Stimulated activated naive B cell treated with anti-CD40 and anti-IgM and Interleukin-4, amounts not matched to agents 10 μg/mL and 1 μg/mL and 100 μg/mL, for 72 hours (primary cell): ENCODE measurements around the gene WIPI1.
A peak's percentile ranks its signal among the peaks of the same experiment; 100 is the strongest.

ENCODE experiments used
- ATAC-seq, 2 donors: fragments of 150-1000 bp; cut with Tn5 transposase; replicated peaks; 2 replicates each; pipeline ENCODE4 v1.10.0; 2021; ENCODE audit warnings: moderate library complexity in 1 of 2
- DNase-seq: peaks from one replicate; pipeline ENCODE4 v3.0.0; 2021
- H3K27ac Mint-ChIP-seq: one replicate; pipeline ENCODE4 v1.8.0; 2022; ENCODE audit warnings: mild to moderate bottlenecking, mixed read lengths
- H3K27me3 Mint-ChIP-seq, 2 donors: one replicate each; pipeline ENCODE4 v1.8.0; 2022; ENCODE audit warnings: mixed read lengths in 2 of 2
- H3K36me3 Mint-ChIP-seq, 2 donors: one replicate each; pipeline ENCODE4 v1.8.0; 2022; ENCODE audit warnings: mixed read lengths in 2 of 2, mild to moderate bottlenecking in 1 of 2
- H3K4me1 Mint-ChIP-seq, 2 donors: one replicate each; pipeline ENCODE4 v1.8.0; 2022; ENCODE audit warnings: mixed read lengths in 2 of 2, mild to moderate bottlenecking in 1 of 2
- H3K4me3 Mint-ChIP-seq, 2 donors: one replicate each; pipeline ENCODE4 v1.8.0; 2022; ENCODE audit warnings: mild to moderate bottlenecking in 2 of 2, mixed read lengths in 2 of 2, moderate library complexity in 1 of 2
- H3K9me3 Mint-ChIP-seq, 2 donors: one replicate each; pipeline ENCODE4 v1.8.0; 2022; ENCODE audit warnings: mixed read lengths in 2 of 2, mild to moderate bottlenecking in 1 of 2

The WIPI1 gene

DNA sequence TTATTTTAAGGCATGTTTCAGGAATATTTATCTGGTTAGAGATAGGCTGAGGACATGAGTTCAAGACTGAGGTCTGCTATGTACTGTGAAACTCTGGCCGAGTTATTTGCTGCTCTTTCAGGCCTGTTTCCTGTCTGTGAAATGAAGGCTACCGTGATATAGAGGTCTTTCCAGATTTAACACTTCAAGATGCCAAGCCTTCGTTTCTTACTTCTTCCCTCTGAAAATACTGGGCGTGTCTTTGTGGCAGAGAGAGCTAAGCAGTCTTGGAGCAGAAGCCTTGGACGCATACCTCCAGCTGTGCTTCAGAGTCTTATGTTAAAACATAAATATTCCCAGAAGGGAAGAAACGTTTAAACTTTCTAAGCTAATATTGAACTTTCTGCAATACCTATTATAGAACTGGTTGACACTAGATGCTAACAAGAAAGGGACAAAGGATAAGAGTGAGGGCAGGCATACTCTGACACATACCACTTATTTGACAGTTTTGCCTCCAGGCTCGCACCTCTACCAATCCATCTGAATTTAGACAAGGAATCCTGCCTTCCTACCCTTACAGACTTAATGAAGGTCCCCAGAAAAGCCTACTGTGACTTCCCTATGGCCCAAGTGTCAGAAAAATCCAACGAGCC lies 17.5 kb downstream of the WIPI1 start:
- ATAC-seq (no peak), DNase-seq (no peak)
- Mint-ChIP-seq H3K36me3 (peaks cover 3% of the 10 kb centered on the region in 2 donors), H3K9me3 (no peaks in the 10 kb centered on the region), H3K27ac (peak overlapping the region; percentile 31), H3K4me1 (peaks cover 37 to 58% of the 10 kb centered on the region in 2 donors), H3K27me3 (no peaks in the 10 kb centered on the region), H3K4me3 (no peak overlapping the region)

DNA sequence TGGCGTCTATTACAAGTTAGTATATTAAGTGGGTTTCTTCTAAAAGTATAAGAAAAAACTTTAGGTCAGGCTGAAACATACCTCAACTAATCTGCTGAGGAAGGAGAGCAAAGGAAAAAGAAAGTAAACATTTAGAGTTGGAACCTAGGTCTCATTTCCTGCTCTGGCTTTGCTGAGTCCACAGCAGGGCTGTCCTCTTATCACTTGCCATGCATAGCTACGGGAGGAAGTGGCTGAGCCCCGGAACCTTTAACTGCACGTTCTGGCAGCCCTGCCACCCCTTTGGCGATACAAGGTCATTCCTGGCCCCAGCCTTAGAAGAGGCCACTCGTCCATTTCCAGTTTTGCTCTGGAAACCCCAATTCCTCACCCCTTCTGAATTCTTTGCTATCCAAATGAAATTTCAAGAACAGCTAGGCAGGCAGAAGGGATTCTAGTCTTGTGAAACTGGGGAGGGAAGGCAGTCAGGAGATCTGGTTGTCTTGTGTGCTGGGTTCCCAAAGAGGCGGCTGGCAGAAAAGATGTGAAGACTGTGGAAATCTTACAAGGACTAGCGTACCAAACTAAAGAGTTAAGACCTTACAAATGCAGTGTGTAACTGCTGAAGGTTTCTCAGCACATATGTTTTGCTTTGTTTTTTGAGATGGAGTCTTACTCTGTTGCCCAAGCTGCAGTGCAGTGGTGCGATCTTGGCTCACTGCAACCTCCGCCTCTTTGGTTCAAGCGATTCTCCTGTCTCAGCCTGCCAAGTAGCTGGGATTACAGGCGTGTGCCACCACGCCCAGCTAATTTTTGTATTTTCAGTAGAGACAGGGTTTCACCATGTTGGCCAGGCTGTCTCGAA lies 19.1 kb downstream of the WIPI1 start:
- H3K4me3 Mint-ChIP-seq, result peak overlapping the region; percentile 44 to 77
- H3K36me3 Mint-ChIP-seq, result peaks cover 3 to 6% of the 10 kb centered on the region in 2 donors
- peak overlapping the region; percentile 80 for H3K27ac Mint-ChIP-seq
- no peak for DNase-seq
- H3K27me3 Mint-ChIP-seq, result no peaks in the 10 kb centered on the region
- ATAC-seq, result peak; percentile 62 to 68
- peaks cover 37 to 58% of the 10 kb centered on the region in 2 donors for H3K4me1 Mint-ChIP-seq
- H3K9me3 Mint-ChIP-seq, result no peaks in the 10 kb centered on the region

DNA sequence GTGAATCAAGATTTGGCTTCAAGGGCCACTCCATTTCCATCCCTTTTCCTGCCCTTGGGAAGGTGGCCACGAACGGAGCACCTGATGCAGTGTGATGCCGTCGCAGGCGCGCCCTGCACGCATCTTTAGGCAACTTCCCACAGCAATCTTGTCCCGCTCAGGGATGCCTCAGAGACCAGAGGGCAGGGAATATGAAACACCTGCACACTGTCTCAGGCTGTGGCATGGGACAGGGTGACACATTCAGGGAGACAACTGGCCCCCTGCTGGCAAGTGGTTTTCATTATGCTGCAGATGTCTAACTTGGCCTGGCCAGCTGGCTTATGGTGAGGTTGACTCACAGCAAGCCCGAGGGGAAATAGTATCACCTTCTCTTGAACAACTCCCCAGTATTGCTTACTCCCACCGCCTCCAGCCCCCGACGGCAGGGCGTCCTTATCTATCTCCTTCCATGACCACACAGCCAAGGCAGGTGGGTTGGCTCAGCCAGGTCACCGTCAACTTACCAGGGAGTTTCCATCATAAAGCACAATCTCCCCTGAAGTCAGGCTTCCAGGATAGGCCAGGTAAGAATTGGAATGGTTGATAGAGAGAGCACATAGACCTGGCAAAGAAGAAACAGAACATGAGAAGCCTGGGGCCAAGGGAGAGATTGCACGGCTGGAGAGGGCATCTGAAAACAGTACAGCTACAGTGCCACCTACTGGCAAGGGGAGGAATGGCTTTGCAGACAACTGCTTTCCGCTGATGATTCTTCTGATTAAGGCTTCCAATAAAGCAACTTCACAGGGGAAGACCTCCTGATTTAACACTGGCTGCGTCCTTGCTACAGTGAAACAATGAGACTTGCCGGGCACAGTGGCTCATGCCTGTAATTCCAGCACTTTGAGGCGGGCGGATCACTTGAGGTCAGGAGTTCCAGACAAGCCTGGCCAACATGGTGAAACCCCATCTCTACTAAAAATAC lies 21.1 kb downstream of the WIPI1 start:
- H3K4me3 Mint-ChIP-seq, result peak overlapping the region; percentile 36 to 37

DNA sequence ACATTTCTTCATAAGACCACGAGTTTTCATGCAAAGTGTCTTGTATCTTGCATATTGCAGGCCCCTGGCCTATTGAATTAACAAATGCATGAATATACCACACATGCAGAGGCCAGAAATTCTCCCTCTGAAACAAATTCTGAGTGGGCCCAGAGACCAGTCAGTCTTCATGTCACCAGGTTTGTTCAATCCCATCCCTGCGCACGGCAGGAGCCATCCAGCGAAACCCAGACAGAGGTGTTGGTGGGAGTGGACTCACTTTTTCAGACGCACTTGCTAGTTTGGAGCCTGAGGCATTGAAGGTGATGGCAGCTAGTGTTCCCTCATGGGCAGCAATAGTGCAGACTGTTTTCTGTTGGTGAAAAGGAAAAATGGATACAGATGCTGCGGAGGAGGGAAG lies 21.9 kb downstream of the WIPI1 start:
- peaks cover 7 to 16% of the 10 kb centered on the region in 2 donors for H3K36me3 Mint-ChIP-seq
- no peak for DNase-seq
- H3K9me3 Mint-ChIP-seq, result no peaks in the 10 kb centered on the region
- H3K4me3 Mint-ChIP-seq, result no peak overlapping the region
- no peak overlapping the region for H3K27ac Mint-ChIP-seq
- peaks cover 27 to 54% of the 10 kb centered on the region in 2 donors for H3K4me1 Mint-ChIP-seq
- ATAC-seq, result no peak
- no peaks in the 10 kb centered on the region for H3K27me3 Mint-ChIP-seq

More for the DNA sequence above, 21.1 kb downstream of the WIPI1 start:
- Mint-ChIP-seq H3K9me3 (no peaks in the 10 kb centered on the region), H3K36me3 (peaks cover 7 to 16% of the 10 kb centered on the region in 2 donors), H3K27me3 (no peaks in the 10 kb centered on the region), H3K27ac (peak overlapping the region; percentile 82), H3K4me1 (peaks cover 35 to 60% of the 10 kb centered on the region in 2 donors)
- DNase-seq, result peak; percentile 65
- ATAC-seq, result peak; percentile 87

DNA sequence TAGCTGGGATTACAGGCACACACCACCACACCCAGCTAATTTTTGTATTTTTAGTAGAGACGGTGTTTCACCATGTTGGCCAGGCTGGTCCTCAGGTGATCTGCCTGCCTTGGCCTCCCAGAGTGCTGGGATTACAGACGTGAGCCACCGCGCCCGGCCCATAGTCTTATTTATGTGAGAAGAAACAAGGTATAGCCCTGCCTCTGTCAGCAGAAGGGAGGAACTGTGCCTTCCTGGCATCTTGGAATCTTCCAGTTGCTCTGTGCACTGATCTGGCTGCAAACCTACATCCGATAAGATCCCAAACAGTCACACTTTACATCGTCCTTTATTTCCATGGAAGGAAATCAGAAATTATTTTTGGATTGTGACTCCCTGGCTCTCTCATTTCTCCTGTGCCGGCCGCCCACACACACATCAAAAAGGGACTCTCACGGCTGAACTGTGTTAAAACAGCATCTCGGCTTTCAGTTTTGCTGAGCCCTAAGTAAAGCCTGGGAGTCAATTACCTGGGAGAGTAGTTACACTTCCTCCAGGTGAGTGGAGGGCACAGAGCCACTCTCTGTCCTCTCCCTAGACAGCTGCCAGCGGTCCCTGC lies 23.3 kb downstream of the WIPI1 start:
- Mint-ChIP-seq H3K27ac (no peak overlapping the region), H3K9me3 (no peaks in the 10 kb centered on the region), H3K4me3 (no peak overlapping the region), H3K4me1 (peaks cover 19 to 44% of the 10 kb centered on the region in 2 donors), H3K27me3 (no peaks in the 10 kb centered on the region), H3K36me3 (peaks cover 7 to 22% of the 10 kb centered on the region in 2 donors)
- ATAC-seq, result no peak
- no peak for DNase-seq

DNA sequence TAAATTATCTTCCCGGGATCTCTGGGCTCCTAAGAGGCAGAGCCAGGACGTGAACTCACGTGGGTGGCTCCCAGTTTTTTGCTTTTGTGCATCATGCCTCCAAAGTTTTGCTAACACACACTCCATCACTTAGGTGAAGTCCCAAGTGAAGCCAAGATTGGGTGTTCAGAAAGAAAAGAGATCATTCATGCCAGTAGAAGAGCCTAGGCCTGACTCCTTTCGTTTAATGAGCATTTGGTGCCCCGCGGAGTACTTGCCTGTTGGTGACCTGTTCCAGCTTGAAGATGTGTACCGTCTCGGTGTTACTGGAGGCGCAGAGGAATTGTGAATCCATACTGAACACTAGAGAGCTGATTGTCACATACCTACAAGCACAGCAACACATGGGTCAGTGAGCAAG lies 24.1 kb downstream of the WIPI1 start:
- Mint-ChIP-seq H3K9me3 (no peaks in the 10 kb centered on the region), H3K27me3 (no peaks in the 10 kb centered on the region), H3K36me3 (peaks cover 7 to 23% of the 10 kb centered on the region in 2 donors), H3K27ac (no peak overlapping the region), H3K4me3 (no peak overlapping the region), H3K4me1 (peaks cover 17 to 36% of the 10 kb centered on the region in 2 donors)
- no peak for ATAC-seq
- no peak for DNase-seq

DNA sequence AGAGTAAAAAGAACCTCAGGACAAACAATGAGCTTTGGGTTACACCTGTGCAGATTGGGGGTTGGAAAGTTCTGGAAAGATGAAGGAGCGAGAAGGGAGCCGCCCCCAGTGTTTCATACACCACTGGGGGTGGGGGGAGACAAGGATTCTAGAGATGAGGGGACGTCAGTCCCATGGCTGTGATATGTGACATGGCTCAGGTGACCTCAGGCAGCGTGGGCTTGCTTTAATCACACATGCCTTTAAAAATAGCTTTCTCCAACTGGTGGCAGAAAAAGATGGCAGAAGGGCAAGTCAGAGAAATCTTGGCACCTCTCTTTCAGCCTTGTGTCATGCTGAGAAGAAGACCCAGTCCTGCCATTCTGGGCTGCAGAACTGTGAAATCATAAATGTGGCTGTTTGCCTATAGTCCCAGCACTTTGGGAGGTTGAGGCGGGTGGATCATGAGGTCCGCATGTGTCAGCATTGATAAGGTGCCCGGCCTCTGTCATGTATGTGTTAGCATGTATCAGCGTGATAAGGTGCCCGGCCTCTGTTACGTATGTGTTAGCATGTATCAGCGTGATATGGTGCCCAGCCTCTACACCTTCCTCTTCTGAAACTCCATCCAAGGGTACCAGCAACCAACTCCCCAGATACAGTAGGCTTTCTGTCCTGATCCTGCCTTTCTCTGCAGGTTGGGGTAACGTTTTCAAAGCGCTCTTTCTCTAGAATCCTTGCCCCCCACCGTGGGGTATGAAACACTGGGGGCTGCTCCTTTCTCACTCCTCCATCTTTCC lies 25.0 kb downstream of the WIPI1 start:
- no peak overlapping the region for H3K27ac Mint-ChIP-seq
- no peak for ATAC-seq

DNA sequence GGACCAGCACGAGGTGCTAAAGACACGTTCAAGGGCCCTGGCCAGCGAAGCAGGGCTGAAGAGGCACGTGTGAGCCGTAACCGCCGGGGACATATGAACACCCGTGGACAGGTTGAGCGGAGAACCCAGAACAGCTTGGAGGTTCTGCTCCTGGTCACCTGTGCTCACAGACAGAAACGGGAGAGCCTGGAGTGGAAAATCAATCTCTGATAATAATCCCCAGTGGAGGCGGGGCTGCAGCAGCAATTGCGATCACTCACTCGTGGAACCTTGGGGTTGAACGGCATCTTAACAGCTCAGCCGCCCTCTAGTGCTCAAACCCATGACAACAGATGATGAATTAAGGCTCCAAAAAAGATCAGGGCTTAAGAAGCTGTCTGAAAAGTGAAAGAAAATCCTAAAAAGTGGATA lies 25.6 kb downstream of the WIPI1 start:
- ATAC-seq, result no peak
- H3K27ac Mint-ChIP-seq, result no peak overlapping the region
- H3K27me3 Mint-ChIP-seq, result no peaks in the 10 kb centered on the region
- DNase-seq, result no peak
- no peaks in the 10 kb centered on the region for H3K9me3 Mint-ChIP-seq
- peaks cover 7 to 27% of the 10 kb centered on the region in 2 donors for H3K36me3 Mint-ChIP-seq
- no peak overlapping the region for H3K4me3 Mint-ChIP-seq
- H3K4me1 Mint-ChIP-seq, result peaks cover 11 to 21% of the 10 kb centered on the region in 2 donors

More for the DNA sequence above, 25.0 kb downstream of the WIPI1 start:
- H3K4me3 Mint-ChIP-seq, result no peak overlapping the region
- H3K27me3 Mint-ChIP-seq, result no peaks in the 10 kb centered on the region
- peaks cover 11 to 27% of the 10 kb centered on the region in 2 donors for H3K4me1 Mint-ChIP-seq
- DNase-seq, result no peak
- no peaks in the 10 kb centered on the region for H3K9me3 Mint-ChIP-seq
- peaks cover 7 to 27% of the 10 kb centered on the region in 2 donors for H3K36me3 Mint-ChIP-seq

DNA sequence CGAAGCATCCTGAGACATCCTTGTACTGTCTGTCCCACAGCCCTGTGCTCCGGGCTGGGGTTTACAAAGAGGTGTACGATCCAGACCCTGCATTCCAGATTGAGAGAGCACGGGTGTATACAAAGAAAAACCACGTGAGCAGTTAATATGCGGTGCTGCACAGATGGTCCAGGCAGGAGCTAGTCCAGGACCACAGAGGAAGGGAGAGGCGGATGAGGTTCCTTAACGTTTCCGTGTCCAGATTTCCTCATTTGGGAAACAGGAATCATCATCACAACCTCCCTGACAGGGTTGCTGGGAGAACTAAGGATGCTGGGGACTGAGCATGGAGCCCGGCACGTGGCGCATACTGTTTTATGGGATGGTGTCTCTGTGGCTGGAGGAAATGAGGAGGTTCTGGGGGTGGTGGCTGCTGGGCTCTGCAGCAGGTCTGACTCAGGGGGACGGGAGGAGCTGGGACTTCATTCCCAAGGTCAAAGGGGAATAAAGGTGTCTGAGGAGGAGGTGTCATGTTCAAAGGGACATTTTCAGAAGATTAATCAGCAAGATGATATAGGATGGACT lies 26.2 kb downstream of the WIPI1 start:
- Mint-ChIP-seq H3K4me1 (peaks cover 6 to 16% of the 10 kb centered on the region in 2 donors), H3K4me3 (no peak overlapping the region), H3K9me3 (no peaks in the 10 kb centered on the region), H3K36me3 (peaks cover 7 to 27% of the 10 kb centered on the region in 2 donors), H3K27ac (no peak overlapping the region), H3K27me3 (no peaks in the 10 kb centered on the region)
- ATAC-seq (no peak), DNase-seq (no peak)

DNA sequence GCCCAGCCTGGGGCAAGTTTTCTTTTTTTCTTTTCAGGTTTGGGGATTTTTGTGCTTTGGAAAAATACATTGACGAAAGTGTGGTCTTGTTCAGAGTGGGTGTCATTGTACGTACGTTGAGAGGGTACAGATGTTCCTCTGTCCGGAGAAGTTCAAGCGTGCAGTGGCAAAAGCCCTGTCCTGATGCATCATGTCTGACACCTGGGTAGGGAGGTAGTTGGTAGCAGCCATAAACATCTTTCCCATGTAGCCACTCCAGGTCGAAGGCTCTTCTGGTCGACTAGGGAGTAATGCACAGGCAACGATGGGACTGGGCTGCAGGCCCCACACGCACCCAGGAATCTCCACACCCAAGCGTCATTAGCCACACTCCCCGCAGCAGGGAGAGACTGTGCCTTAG lies 27.4 kb downstream of the WIPI1 start:
- Mint-ChIP-seq H3K4me1 (peaks cover 2 to 10% of the 10 kb centered on the region in 2 donors), H3K4me3 (no peak overlapping the region), H3K27me3 (no peaks in the 10 kb centered on the region), H3K27ac (no peak overlapping the region), H3K36me3 (peaks cover 5 to 24% of the 10 kb centered on the region in 2 donors), H3K9me3 (no peaks in the 10 kb centered on the region)
- no peak for ATAC-seq
- no peak for DNase-seq

DNA sequence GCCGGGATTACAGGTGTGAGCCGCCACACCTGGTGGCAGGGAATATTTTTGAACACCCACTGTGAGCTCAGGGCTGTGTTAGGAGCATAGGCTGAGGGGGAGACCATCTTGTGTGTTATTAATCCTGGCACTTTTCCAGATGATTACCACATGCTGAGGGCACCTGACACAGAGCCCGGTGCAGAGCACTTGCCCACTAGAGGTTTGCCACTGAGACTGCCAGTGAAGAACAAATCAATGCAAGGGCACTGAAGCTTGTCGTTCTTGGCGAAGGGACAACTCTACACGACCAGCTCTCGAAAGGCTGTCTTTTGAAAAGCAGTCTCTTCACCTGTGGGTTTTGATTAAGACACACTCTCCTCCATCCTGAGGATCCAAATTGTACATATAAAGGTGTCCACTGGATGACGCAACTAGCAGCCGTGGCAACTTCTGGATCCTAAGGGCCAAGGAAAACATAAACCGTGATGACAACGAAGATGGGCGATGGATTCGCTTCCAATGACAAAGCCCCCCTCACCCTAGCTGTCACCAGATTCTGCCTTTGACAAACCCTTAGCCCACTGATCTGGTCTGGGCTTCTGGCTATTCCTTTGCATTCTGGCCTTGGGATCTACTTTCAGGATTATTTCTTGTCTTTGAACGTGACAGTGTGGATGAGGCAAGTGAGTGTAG lies 28.7 kb downstream of the WIPI1 start:
- Mint-ChIP-seq H3K4me3 (no peak overlapping the region), H3K9me3 (no peaks in the 10 kb centered on the region), H3K27me3 (no peaks in the 10 kb centered on the region), H3K27ac (no peak overlapping the region), H3K4me1 (peaks cover 2 to 10% of the 10 kb centered on the region in 2 donors), H3K36me3 (peaks cover 5 to 24% of the 10 kb centered on the region in 2 donors)
- DNase-seq, result no peak
- ATAC-seq, result no peak

DNA sequence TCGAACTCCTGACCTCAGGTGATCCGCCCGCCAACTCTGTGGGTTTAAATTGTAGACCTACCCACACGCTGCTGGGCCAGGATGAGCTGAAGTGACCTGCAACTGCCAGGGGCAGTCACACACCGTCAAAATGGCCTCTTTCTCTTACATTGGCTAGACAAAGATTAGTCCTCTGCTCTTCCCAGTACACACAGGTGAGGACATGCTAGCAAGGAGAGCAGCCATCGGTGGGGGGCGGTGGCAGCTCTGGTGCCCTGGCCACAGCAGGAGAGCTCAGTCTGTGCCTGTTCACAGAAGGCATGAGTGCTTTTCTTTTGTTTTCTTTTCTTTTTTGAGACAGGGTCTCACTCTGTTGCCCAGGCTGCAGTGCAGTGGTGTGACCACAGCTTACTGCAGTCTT lies 29.7 kb downstream of the WIPI1 start:
- no peak for DNase-seq
- ATAC-seq, result no peak
- Mint-ChIP-seq H3K36me3 (peaks cover 5 to 17% of the 10 kb centered on the region in 2 donors), H3K27ac (no peak overlapping the region), H3K4me3 (no peak overlapping the region), H3K27me3 (no peaks in the 10 kb centered on the region), H3K4me1 (peaks cover 2 to 10% of the 10 kb centered on the region in 2 donors), H3K9me3 (no peaks in the 10 kb centered on the region)
